SJSA1 (cell line): ENCODE results near the gene ST3GAL5. TPM values are rescaled to one million over a fixed set of nuclear protein-coding genes. Genes with fewer than 3 reads are reported as not detected.
"Not testable (repeated sequence)": the region's sequence is repeated elsewhere in the genome, so short reads cannot be mapped to it uniquely, and the experiment has no call there.

Experiments
- DNase-seq, 2 experiments: peaks; one replicate each; pipeline ENCODE4 v3.0.0-alpha.2; 2015 to 2020; ENCODE audit warnings: low spot score in 2 of 2, low read depth in 1 of 2
- H3K27ac ChIP-seq: fragments of 250-450 bp; sonication (Bioruptor Pico); 2 replicates; pipeline ENCODE4 v1.5.1; 2020; ENCODE audit warnings: mild to moderate bottlenecking, moderate library complexity
- H3K27me3 ChIP-seq: fragments of 250-450 bp; sonication (Bioruptor Pico); replicated peaks from 2 replicates; pipeline ENCODE4 v1.5.1; 2020; ENCODE audit warnings: mild to moderate bottlenecking, moderate library complexity
- H3K36me3 ChIP-seq: fragments of 250-450 bp; sonication (Bioruptor Pico); 2 replicates; pipeline ENCODE4 v1.5.1; 2020; ENCODE audit warnings: mild to moderate bottlenecking
- H3K4me1 ChIP-seq: fragments of 250-450 bp; sonication (Bioruptor Pico); replicated peaks from 2 replicates; pipeline ENCODE4 v1.6.1; 2021; ENCODE audit warnings: mild to moderate bottlenecking
- H3K4me3 ChIP-seq: fragments of 250-450 bp; sonication (Bioruptor Pico); 2 replicates; pipeline ENCODE4 v1.5.1; 2020; ENCODE audit warnings: mild to moderate bottlenecking
- H3K9me3 ChIP-seq: fragments of 250-450 bp; sonication (Bioruptor Pico); replicated peaks from 2 replicates; pipeline ENCODE4 v1.5.1; 2020; ENCODE audit warnings: mild to moderate bottlenecking
- total RNA-seq: library from RNA; depleted of rRNA; stranded (reverse); fragments of >200 nt; shearing (Covaris generic); gene quantifications from 2 replicates; pipeline ENCODE4 v1.2.3, GENCODE V29; 2014

The ST3GAL5 gene
- total RNA-seq, 1 experiment from 2014 or later = 84.5 TPM

- Histone ChIP-seq H3K4me1 (peaks cover 46% of the 10 kb centered on the region), H3K4me3 (peak overlapping the region; percentile 11), H3K27ac (peak overlapping the region; percentile 98), H3K36me3 (peaks cover under 1% of the 10 kb centered on the region), H3K9me3 (peaks cover 3% of the 10 kb centered on the region; the same call in 1 of the 2 replicates), H3K27me3 (no peaks in the 10 kb centered on the region)
- peak; percentile 91 to 98 for DNase-seq
Observed at GRCh38 chr2:85893428-85894258, 4.9 kb upstream of the ST3GAL5 start.

GRCh38 chr2:85892216-85892944 is 3.6 kb upstream of the ST3GAL5 start:
- peaks cover 5% of the 10 kb centered on the region for H3K36me3 ChIP-seq
- H3K27ac ChIP-seq = peak overlapping the region; percentile 98; the same call in 1 of the 2 replicates
- H3K4me1 ChIP-seq = peaks cover 54% of the 10 kb centered on the region
- no peak overlapping the region for H3K4me3 ChIP-seq
- DNase-seq = no peak
- peaks cover 3% of the 10 kb centered on the region; the same call in 1 of the 2 replicates for H3K9me3 ChIP-seq
- H3K27me3 ChIP-seq = no peaks in the 10 kb centered on the region

- H3K4me3 ChIP-seq = no peak overlapping the region
- no peak for DNase-seq
- no peaks in the 10 kb centered on the region for H3K27me3 ChIP-seq
- H3K9me3 ChIP-seq = peaks cover 3% of the 10 kb centered on the region; the same call in 1 of the 2 replicates
- peaks cover 68% of the 10 kb centered on the region for H3K4me1 ChIP-seq
- no peak overlapping the region for H3K27ac ChIP-seq
- H3K36me3 ChIP-seq = peaks cover 8% of the 10 kb centered on the region
Observed at GRCh38 chr2:85890522-85891176, 1.9 kb upstream of the ST3GAL5 start.

- peaks cover 70% of the 10 kb centered on the region for H3K4me1 ChIP-seq
- no peaks in the 10 kb centered on the region for H3K27me3 ChIP-seq
- peak overlapping the region; percentile 89 for H3K4me3 ChIP-seq
- peak overlapping the region; percentile 50 for H3K27ac ChIP-seq
- H3K36me3 ChIP-seq = peaks cover 14% of the 10 kb centered on the region
- H3K9me3 ChIP-seq = no peaks in the 10 kb centered on the region
- peak in 1 of 2 experiments; percentile 28 for DNase-seq
Observed at GRCh38 chr2:85889627-85890281, 964 bp upstream of the ST3GAL5 start.

- Histone ChIP-seq H3K4me3 (peak overlapping the region; percentile 89), H3K36me3 (peaks cover 14% of the 10 kb centered on the region), H3K27me3 (no peaks in the 10 kb centered on the region), H3K4me1 (peaks cover 58% of the 10 kb centered on the region), H3K27ac (peak overlapping the region; percentile 50), H3K9me3 (no peaks in the 10 kb centered on the region)
- peak in 1 of 2 experiments; percentile 43 for DNase-seq
Observed at GRCh38 chr2:85888020-85888683, 638 bp downstream of the ST3GAL5 start.

GRCh38 chr2:85887566-85888019 is 1.2 kb downstream of the ST3GAL5 start:
- Histone ChIP-seq H3K36me3 (peaks cover 14% of the 10 kb centered on the region), H3K27ac (peak overlapping the region; percentile 50), H3K9me3 (no peaks in the 10 kb centered on the region), H3K4me1 (peaks cover 53% of the 10 kb centered on the region), H3K4me3 (peak overlapping the region; percentile 89), H3K27me3 (no peaks in the 10 kb centered on the region)
- peak; percentile 61 to 66 for DNase-seq

GRCh38 chr2:85886590-85886989 is 2.2 kb downstream of the ST3GAL5 start:
- peak overlapping the region; percentile 89 for H3K4me3 ChIP-seq
- peaks cover 23% of the 10 kb centered on the region for H3K36me3 ChIP-seq
- DNase-seq = peak; percentile 95
- H3K4me1 ChIP-seq = peaks cover 48% of the 10 kb centered on the region
- H3K27me3 ChIP-seq = no peaks in the 10 kb centered on the region
- H3K27ac ChIP-seq = peak overlapping the region; percentile 50
- no peaks in the 10 kb centered on the region; the same call in 1 of the 2 replicates for H3K9me3 ChIP-seq

- H3K27ac ChIP-seq = peak overlapping the region; percentile 44
- H3K4me3 ChIP-seq = no peak overlapping the region
- H3K4me1 ChIP-seq = peaks cover 48% of the 10 kb centered on the region
- H3K36me3 ChIP-seq = peaks cover 28% of the 10 kb centered on the region
- DNase-seq = peak in 1 of 2 experiments; percentile 62
- no peaks in the 10 kb centered on the region for H3K27me3 ChIP-seq
- H3K9me3 ChIP-seq = no peaks in the 10 kb centered on the region; the same call in 1 of the 2 replicates
Observed at GRCh38 chr2:85886141-85886540, 2.6 kb downstream of the ST3GAL5 start.

GRCh38 chr2:85881781-85882180 is 7.0 kb downstream of the ST3GAL5 start:
- not testable (repeated sequence) for H3K4me3 ChIP-seq, H3K9me3 ChIP-seq, DNase-seq, H3K27ac ChIP-seq, H3K27me3 ChIP-seq
- H3K4me1 ChIP-seq = peaks cover 37% of the 10 kb centered on the region
- peaks cover 33% of the 10 kb centered on the region for H3K36me3 ChIP-seq

GRCh38 chr2:85880716-85881328 is 8.0 kb downstream of the ST3GAL5 start:
- not testable (repeated sequence) for H3K27ac ChIP-seq, H3K27me3 ChIP-seq, H3K4me3 ChIP-seq, H3K9me3 ChIP-seq, DNase-seq
- Histone ChIP-seq H3K36me3 (peaks cover 33% of the 10 kb centered on the region), H3K4me1 (peaks cover 31% of the 10 kb centered on the region)

- no peaks in the 10 kb centered on the region; the same call in 1 of the 2 replicates for H3K9me3 ChIP-seq
- peaks cover 19% of the 10 kb centered on the region for H3K4me1 ChIP-seq
- peak; percentile 35 to 53 for DNase-seq
- H3K27me3 ChIP-seq = no peaks in the 10 kb centered on the region
- H3K4me3 ChIP-seq = no peak overlapping the region
- H3K27ac ChIP-seq = 0 out of 2 replicates have a peak overlapping the region, but pooled peaks have one; percentile 1
- H3K36me3 ChIP-seq = peaks cover 25% of the 10 kb centered on the region
Observed at GRCh38 chr2:85878719-85879370, 9.9 kb downstream of the ST3GAL5 start.
